GM12873 (cell line): ENCODE data around the gene ARL4A.

ENCODE experiments used
- CTCF ChIP-seq: IDR thresholded peaks from 2 replicates; pipeline ENCODE4 v1.5.1; 2012; ENCODE audit warnings: low read depth, mild to moderate bottlenecking, moderate library complexity, low read length, control low read depth; ENCODE audit not compliant: insufficient read depth; ENCODE audit errors: missing control alignments

Gene ARL4A

GRCh38 chr7:12690041-12690878, 2.8 kb downstream of the ARL4A start:
- TF ChIP-seq CTCF = no peak

- no peak for TF ChIP-seq CTCF
Observed at GRCh38 chr7:12692035-12692434, 4.6 kb downstream of the ARL4A start.

GRCh38 chr7:12692479-12693259, 5.2 kb downstream of the ARL4A start:
- no peak for TF ChIP-seq CTCF

- no peak for TF ChIP-seq CTCF
Observed at GRCh38 chr7:12694817-12695216, 7.4 kb downstream of the ARL4A start.

GRCh38 chr7:12695965-12696364, 8.5 kb downstream of the ARL4A start:
- no peak for TF ChIP-seq CTCF

GRCh38 chr7:12699299-12699698, 11.9 kb downstream of the ARL4A start:
- no peak for TF ChIP-seq CTCF

GRCh38 chr7:12701433-12701832, 14.0 kb downstream of the ARL4A start:
- TF ChIP-seq CTCF = no peak
